ENCODE measurements around the gene OSGIN1.

The OSGIN1 gene, protein sequence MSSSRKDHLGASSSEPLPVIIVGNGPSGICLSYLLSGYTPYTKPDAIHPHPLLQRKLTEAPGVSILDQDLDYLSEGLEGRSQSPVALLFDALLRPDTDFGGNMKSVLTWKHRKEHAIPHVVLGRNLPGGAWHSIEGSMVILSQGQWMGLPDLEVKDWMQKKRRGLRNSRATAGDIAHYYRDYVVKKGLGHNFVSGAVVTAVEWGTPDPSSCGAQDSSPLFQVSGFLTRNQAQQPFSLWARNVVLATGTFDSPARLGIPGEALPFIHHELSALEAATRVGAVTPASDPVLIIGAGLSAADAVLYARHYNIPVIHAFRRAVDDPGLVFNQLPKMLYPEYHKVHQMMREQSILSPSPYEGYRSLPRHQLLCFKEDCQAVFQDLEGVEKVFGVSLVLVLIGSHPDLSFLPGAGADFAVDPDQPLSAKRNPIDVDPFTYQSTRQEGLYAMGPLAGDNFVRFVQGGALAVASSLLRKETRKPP

DNA sequence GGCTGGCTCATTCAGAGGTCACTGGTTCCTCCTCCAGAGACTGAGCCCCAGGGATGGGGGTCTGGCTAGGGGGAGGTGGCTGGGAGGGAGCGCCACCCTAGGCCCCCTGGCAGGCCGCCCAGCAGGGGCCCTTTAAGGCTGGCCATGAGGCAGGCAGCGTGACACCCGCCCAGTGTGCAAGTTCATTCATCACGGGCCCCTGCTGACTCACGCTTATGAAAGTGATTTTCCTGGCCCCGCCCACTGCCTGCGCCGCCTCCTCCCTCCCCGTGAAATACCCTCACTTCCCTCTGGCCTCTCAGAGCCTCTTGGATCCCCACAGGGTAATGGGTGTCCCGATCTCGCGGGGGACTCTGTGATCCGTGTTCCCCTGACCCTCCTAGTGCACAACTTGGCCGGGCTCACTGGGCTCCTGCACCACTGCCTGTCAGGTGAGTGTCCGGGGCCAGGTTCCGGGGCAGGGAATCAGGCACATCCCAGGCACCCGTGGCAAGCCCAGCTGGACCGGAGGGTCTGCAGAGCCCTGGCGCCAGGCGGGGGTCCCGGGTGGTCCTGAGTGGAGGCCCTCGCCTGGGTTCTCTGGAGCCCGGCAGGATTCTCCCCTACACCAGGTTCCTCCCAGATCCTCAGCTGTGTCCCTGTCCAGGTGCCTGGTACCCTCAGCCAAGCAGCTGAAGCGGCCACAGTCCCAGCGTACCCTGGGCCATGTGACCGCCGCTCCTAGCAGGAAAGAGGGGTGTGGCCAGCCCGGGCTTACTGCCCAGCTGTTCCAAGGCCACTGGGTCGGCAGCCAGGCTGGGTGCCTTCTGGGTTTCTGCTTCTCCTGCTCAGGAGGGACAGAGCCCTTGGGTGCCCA lies at the start of gene OSGIN1:
Gene OSGIN1, plus strand, starts transcription at position 301 of the 856 bp plus-strand sequence. CDS start 4,432 bp downstream, outside the sequence.
- TF ChIP-seq, protein P1, sequence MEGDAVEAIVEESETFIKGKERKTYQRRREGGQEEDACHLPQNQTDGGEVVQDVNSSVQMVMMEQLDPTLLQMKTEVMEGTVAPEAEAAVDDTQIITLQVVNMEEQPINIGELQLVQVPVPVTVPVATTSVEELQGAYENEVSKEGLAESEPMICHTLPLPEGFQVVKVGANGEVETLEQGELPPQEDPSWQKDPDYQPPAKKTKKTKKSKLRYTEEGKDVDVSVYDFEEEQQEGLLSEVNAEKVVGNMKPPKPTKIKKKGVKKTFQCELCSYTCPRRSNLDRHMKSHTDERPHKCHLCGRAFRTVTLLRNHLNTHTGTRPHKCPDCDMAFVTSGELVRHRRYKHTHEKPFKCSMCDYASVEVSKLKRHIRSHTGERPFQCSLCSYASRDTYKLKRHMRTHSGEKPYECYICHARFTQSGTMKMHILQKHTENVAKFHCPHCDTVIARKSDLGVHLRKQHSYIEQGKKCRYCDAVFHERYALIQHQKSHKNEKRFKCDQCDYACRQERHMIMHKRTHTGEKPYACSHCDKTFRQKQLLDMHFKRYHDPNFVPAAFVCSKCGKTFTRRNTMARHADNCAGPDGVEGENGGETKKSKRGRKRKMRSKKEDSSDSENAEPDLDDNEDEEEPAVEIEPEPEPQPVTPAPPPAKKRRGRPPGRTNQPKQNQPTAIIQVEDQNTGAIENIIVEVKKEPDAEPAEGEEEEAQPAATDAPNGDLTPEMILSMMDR (IDR thresholded peaks at IDR 0.05): no peak
- DNase-seq (ENCODE audit: low spot score): peak; percentile 97
- peak within 1 kb of the TSS; percentile 78 for H3K4me3 ChIP-seq
- H3K27ac ChIP-seq: peak within 1 kb of the TSS; percentile 96 to 98

DNA sequence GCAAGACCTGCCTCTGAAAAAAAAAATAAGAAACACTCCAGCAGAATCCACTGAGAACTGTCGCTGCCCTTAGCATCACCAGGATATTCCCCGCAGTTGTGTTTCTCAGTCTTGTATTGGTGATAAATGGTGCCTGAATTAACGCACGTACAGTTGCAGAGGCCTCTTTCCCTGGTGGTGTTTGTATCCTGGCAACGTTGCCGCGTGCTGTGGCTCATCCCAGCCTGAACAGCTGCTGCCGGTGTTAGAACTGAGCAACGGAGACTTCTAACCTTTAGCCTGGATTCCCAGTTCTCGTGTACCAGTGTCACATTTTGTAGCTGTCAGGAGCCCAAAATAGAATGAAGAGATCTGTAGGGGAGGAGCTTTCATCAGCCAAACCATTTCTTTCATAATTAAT lies 49.3 kb upstream of the OSGIN1 start:
- TF ChIP-seq, protein P1 (IDR thresholded peaks at IDR 0.05): no peak
- H3K4me3 ChIP-seq: no peak overlapping the region
- DNase-seq (ENCODE audit: low spot score): no peak
- H3K27ac ChIP-seq: no peak overlapping the region

DNA sequence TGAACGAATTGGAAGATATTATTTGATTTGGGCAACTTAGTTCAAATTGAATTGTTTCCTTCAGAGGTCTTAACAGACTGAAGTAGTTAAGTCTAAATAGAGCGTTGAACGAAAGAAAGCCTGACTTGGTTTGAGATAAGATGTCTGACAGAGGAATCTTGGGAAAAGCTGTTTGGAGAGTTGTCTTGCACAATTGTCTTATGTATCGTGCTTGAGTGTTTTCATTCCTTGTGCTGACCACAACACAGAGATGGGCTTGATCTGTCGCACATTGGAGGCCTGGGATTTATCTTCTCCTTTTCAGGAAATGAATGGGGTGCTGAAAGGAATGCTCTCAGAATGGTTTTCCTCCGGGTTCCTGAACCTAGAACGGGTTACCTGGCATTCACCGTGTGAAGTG lies 46.4 kb upstream of the OSGIN1 start:
- Histone ChIP-seq H3K4me3 (no peak overlapping the region), H3K27ac (no peak overlapping the region)
- no peak for DNase-seq (ENCODE audit: low spot score)
- TF ChIP-seq, protein P1 (IDR thresholded peaks at IDR 0.05): no peak

DNA sequence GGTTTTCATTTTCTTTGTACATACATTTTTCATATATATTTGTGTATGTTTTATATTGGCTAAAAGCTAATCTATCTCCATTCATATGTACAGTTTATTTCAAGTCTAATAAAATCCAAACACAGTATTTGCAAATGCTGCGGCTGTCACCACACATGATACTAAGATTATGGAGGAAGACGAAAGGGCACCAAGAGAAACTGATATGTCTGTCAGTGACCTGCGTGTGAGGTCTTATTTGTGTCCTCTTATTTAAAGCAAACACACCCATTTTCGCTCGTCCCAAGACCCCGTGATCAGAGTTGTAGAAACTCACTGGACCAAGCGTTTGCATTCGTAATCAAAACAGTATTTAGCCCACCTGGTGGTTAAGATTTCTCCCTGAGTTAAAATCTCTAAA lies 45.9 kb upstream of the OSGIN1 start:
- no peak overlapping the region for H3K4me3 ChIP-seq
- DNase-seq (ENCODE audit: low spot score): no peak
- TF ChIP-seq, protein P1 (IDR thresholded peaks at IDR 0.05): no peak
- H3K27ac ChIP-seq: no peak overlapping the region

DNA sequence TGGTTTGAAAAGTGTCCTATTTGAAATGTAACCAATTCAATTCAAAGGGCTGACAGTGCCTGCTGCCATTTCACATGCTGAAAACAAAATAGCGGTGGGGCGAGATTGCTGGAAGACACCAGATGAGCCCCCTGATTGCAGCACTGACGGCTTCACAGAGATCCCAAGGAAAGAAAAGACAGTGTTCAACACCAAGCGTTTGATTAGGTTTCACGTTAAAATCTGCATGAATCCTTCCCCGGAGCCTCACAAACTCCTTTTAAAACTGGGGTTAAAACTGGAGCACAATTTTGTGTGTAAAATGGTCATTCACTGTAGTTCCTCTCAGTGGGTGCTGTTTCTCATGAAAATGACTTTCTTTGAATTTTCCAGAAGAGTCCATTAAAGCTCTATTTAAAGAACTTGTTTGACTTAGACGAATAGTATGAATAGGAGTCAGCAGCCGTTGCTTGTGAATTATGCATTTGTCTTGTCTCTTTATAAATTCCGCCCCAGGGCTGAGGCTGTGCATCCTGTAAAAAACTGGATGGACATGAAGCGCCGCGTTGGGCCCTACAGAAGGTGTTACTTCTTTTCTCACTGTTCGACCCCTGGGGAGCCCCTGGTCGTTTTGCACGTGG lies 45.3 kb upstream of the OSGIN1 start:
- no peak for DNase-seq (ENCODE audit: low spot score)
- Histone ChIP-seq H3K4me3 (no peak overlapping the region), H3K27ac (no peak overlapping the region)
- TF ChIP-seq, protein P1 (IDR thresholded peaks at IDR 0.05): no peak

DNA sequence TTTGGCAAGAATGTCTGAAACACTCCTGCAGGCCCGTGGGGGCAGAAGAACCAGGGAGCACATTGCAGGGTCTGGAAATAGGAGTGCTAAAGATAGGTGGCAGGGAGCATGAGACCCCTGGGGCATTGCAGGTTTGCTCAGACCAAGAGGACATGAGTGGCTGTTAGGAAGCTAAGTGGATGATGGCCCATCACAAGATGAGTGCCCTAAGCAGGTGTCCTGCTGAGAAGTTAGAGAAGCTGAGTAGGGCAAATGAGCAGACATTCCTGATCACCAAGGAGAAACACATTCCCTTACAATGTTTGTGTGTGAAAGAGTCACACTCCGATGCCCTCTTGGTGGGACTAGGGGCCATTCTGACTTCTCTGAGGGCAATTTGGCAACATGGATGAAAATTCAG lies 44.2 kb upstream of the OSGIN1 start:
- H3K4me3 ChIP-seq: no peak overlapping the region
- no peak for DNase-seq (ENCODE audit: low spot score)
- no peak overlapping the region for H3K27ac ChIP-seq
- TF ChIP-seq, protein P1 (IDR thresholded peaks at IDR 0.05): no peak
